Retinal pigment epithelial cell (primary cell): ENCODE data around the gene EXOC6B.
A peak's percentile ranks its signal among the peaks of the same experiment; 100 is the strongest.

ENCODE experiments used
- DNase-seq: peaks from one replicate; pipeline ENCODE4 v3.0.0-alpha.2; 2010; ENCODE audit warnings: low read depth
- H3K4me3 ChIP-seq: 2 replicates; pipeline ENCODE4 v1.5.1; 2011; ENCODE audit warnings: mild to moderate bottlenecking, low read length, control low read depth, moderate library complexity
- TF ChIP-seq, protein P1 (sequence below): conservative IDR thresholded peaks from 2 replicates; pipeline ENCODE4 v1.5.1; 2011; ENCODE audit warnings: low read depth, low read length, control low read depth, inconsistent platforms

The EXOC6B gene

DNA sequence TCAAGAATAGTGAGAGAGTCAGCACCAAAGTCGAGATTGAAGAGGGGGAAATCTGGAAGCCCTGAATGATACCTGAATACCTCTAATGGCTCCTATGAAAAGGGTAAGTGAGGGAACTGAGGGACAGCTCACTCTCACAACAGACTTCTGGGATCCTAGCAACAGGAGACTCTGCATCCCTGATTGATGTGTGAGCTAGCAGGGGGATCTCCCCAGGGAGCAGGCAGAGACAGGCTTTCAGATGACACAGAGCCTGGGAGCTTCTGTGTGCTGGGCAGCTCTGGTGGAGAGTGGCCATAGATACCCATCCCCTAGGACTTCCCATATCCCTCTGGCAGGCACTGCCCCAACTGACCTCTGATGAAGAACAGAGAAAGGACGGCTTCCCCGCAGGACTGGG is 206.2 kb downstream of the EXOC6B start:
- TF ChIP-seq, protein P1, sequence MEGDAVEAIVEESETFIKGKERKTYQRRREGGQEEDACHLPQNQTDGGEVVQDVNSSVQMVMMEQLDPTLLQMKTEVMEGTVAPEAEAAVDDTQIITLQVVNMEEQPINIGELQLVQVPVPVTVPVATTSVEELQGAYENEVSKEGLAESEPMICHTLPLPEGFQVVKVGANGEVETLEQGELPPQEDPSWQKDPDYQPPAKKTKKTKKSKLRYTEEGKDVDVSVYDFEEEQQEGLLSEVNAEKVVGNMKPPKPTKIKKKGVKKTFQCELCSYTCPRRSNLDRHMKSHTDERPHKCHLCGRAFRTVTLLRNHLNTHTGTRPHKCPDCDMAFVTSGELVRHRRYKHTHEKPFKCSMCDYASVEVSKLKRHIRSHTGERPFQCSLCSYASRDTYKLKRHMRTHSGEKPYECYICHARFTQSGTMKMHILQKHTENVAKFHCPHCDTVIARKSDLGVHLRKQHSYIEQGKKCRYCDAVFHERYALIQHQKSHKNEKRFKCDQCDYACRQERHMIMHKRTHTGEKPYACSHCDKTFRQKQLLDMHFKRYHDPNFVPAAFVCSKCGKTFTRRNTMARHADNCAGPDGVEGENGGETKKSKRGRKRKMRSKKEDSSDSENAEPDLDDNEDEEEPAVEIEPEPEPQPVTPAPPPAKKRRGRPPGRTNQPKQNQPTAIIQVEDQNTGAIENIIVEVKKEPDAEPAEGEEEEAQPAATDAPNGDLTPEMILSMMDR: no peak
- no peak overlapping the region for H3K4me3 ChIP-seq
- no peak for DNase-seq

DNA sequence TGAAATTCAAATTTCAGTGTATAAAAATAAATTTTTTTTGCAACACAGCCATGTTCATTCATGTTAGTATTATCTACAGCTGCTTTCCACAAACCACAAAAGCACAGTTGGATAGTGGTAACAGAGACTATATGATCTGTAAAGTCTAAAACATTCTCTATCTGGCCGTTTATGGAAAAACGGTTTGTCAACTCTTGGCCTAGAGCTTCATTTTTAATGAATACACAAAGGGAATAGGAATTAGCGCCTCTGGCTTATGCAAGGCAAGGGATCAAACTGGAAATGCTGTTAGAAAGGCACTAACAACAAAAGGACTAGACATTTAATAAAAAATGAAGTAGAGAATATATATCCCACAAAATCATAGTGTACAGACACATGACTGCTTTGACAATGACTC is 211.9 kb downstream of the EXOC6B start:
- DNase-seq: no peak
- H3K4me3 ChIP-seq: no peak overlapping the region

DNA sequence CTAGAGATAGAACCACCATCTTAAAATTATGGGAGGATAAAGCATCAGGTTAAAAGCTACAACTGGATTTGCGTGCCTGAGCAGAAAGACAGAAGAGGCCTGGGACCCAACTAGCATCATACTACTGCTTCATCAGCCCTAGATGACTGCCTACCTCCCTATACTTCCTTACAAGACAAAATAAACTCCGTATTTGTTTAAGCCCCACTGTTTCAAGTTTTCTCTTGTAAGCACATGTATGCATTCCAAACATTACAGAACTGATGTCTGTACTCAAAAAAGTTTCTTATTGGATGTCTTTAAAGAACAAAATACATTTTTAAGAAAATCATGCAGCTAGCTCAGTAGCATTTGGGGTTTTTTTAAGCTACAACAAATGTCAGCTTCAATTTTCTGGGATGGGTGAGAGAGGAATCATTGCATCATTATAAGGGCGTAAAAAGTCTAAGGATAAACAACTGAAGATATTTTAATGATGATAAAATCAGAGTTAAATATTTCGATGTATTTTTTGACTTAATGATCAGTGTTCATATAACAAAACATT is 213.1 kb downstream of the EXOC6B start:
- no peak overlapping the region for H3K4me3 ChIP-seq
- no peak for DNase-seq
- TF ChIP-seq, protein P1: no peak

More for the DNA sequence above, 211.9 kb downstream of the EXOC6B start:
- TF ChIP-seq, protein P1: no peak

DNA sequence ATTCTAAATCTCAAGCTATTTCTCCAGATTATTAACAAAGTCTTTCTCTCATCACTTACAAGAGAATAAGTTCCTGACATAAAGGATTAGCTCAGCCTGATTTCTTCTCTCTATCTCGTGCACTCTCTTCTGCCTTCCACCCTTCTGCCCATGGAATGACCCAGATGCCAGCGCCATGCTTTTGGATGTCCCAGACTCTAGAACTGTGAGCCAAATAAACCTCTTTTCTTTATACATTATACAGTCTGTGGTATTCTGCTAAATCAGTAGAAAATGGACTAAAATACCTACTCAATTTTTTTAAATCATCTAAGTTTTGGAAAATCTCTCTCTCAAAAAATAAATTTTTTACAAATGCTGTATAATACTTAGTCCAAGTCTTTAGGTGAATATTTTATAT is 218.6 kb downstream of the EXOC6B start:
- TF ChIP-seq, protein P1: no peak
- H3K4me3 ChIP-seq: no peak overlapping the region

DNA sequence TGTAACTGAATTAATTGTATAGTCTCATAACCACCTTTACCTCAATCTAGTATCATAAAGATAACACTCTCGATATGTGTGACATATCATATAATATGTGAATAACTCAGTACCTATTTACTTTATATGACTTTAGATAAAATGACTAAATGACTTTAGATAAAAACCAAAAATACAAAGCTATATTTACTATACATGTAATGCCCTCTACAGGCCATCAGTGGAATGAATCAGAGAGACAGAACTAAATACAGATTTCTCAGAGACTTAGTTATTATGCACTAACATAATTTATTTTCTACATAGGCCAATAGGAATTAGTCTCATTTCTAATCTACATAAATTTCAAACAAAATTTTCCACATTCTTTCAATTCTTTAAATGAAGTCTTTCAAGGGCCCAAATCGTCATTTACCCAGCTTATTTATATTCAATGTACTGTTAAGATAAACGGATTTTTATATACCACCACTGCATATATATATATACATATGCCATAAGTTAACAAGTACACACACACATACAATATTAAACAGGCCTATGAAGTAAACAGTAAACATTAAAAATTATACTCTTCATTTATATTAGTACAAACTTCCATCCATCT is 219.9 kb downstream of the EXOC6B start:
- TF ChIP-seq, protein P1: peak; percentile 69
- no peak for DNase-seq
- H3K4me3 ChIP-seq: no peak overlapping the region

More for the DNA sequence above, 218.6 kb downstream of the EXOC6B start:
- no peak for DNase-seq

DNA sequence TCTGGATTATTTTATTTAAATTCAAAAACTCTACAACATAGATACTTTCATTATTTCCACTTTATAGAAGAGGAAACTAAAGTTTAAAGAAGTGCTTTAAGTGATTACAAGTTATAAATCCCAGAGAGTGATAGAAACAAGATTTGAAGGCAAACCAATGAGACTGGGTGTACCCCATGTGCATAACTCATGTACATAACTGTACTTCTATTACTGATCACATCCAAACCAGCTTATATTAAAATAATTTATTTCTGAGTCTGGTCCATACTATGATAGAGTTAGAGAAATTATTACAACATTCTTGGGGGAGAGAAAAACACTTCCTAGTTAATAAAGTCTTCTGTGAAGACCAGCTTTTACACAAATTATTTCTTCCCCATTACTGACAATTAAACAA is 221.4 kb downstream of the EXOC6B start:
- TF ChIP-seq, protein P1: no peak
- no peak overlapping the region for H3K4me3 ChIP-seq
- DNase-seq: no peak

DNA sequence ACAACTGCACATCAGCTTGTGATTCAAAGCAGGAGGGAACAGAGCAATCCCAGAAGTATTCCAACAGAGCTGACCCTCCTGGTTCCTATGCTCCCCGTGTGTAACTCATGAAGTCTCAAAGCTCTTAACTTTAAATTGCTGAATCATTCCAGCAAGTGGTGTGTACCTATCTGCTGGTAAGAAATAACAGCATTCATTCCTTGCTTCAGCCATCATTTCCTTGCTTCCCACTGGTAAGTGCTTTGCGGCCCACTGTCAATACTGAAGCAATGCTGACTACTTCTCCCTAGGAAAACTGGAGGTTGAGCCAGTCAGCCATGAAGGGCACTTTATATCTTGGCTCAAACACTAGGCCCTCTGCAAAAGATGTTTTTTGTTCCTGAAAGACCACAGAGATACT is 222.4 kb downstream of the EXOC6B start:
- TF ChIP-seq, protein P1: no peak
- no peak overlapping the region for H3K4me3 ChIP-seq
- DNase-seq: no peak
